Duodenal mucosa (tissue), 2 donors: Measurements from ENCODE around the gene SLC30A3.

Source experiments
- H3K27ac ChIP-seq: one replicate; pipeline ENCODE4 v1.7.0; 2013; ENCODE audit warnings: low read depth, low read length
- H3K27me3 ChIP-seq, 2 donors: one replicate each; pipeline ENCODE4 v1.7.0; 2013; ENCODE audit warnings: low read length in 2 of 2, control low read depth in 1 of 2; ENCODE audit not compliant: insufficient read depth in 2 of 2, control insufficient read depth in 1 of 2
- H3K36me3 ChIP-seq, 2 donors: one replicate each; pipeline ENCODE4 v1.7.0; 2013; ENCODE audit warnings: low read length in 2 of 2, control low read depth in 1 of 2; ENCODE audit not compliant: insufficient read depth in 2 of 2, control insufficient read depth in 1 of 2
- H3K4me1 ChIP-seq, 2 donors: one replicate each; pipeline ENCODE4 v1.7.0; 2013; ENCODE audit warnings: low read length in 2 of 2, control low read depth in 1 of 2; ENCODE audit not compliant: insufficient read depth in 2 of 2, control insufficient read depth in 1 of 2
- H3K4me3 ChIP-seq, 2 donors: one replicate each; pipeline ENCODE4 v1.7.0; 2013; ENCODE audit warnings: low read length in 2 of 2, low read depth in 1 of 2
- H3K9ac ChIP-seq, 2 donors: one replicate each; pipeline ENCODE4 v1.7.0; 2013; ENCODE audit warnings: low read length in 2 of 2, low read depth in 1 of 2
- H3K9me3 ChIP-seq, 2 donors: one replicate each; pipeline ENCODE4 v1.7.0; 2013; ENCODE audit warnings: low read length in 2 of 2, control low read depth in 1 of 2; ENCODE audit not compliant: control insufficient read depth in 1 of 2

The SLC30A3 gene

DNA sequence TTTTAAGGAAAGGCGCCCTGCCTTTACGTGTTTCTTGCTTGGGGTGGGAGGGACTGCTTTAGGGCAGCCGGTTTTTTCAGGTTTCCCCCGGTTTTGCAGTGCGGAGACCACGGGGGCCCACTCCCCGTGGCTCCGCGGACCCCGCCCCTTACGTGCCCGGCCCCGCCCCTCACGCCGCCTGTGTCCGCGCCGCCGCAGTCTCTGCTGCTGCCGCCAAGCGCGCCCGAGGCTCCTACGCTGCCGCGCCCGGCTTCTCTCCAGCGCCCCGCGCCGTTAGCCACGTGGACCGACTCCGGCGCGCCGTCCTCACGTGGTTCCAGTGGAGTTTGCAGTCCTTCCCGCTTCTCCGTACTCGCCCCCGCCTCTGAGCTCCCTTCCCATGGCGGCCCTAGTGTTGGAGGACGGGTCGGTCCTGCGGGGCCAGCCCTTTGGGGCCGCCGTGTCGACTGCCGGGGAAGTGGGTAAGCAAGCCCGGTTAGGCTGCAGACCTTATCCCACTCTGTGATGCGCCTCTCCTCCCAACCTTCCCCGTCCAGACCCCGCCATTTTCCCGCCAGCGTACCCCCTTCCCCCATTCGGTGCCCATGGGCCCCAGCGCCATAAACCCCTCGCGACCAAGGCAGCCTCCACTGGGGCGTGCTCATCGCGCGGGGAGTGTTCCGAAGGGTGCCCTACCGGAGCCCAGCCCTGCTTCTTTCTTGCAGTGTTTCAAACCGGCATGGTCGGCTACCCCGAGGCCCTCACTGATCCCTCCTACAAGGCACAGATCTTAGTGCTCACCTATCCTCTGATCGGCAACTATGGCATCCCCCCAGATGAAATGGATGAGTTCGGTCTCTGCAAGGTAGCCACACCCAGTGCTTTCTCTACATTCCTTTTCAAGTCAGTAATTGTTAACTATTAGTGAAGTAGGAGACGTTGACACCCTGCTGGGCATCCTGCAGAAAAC is 45.4 kb downstream of the SLC30A3 start, which contains the start of gene CAD:
Gene CAD (plus strand): TSS at position 197 of the 949 bp plus-strand sequence. CDS start 183 bp downstream, at position 380.
- Histone ChIP-seq H3K4me1 (peaks cover 26 to 31% of the 10 kb centered on the region in 2 donors), H3K9ac (peak within 1 kb of the TSS; percentile 45 to 83), H3K36me3 (peaks cover 7 to 26% of the 10 kb centered on the region in 2 donors), H3K9me3 (no peaks in the 10 kb centered on the region), H3K4me3 (peak within 1 kb of the TSS; percentile 72 to 93), H3K27ac (peak within 1 kb of the TSS; percentile 43), H3K27me3 (no peaks in the 10 kb centered on the region)

DNA sequence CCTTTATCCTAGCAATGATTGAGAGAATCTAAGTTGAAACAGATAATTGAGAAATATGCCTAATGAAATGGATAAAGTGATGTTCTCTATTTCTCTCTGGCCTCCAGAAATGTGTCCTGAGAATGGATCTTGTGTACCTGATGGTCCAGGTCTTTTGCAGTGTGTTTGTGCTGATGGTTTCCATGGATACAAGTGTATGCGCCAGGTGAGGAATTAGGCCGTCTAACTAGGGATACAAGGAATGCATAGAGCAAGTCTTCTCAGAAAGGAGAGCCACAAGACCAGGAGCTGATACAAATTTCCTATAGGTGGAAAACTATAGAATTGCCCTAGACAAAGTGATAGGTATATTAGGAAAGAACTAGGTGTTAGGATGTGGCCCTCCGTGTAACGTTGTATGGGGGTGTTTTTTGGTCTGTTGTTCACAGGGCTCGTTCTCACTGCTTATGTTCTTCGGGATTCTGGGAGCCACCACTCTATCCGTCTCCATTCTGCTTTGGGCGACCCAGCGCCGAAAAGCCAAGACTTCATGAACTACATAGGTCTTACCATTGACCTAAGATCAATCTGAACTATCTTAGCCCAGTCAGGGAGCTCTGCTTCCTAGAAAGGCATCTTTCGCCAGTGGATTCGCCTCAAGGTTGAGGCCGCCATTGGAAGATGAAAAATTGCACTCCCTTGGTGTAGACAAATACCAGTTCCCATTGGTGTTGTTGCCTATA is 46.3 kb downstream of the SLC30A3 start:
- peak overlapping the region; percentile 72 to 93 for H3K4me3 ChIP-seq
- H3K27ac ChIP-seq, result no peak overlapping the region
- H3K9ac ChIP-seq, result peak overlapping the region; percentile 45 to 72
- peaks cover 0 to 18% of the 10 kb centered on the region in 2 donors for H3K36me3 ChIP-seq
- H3K27me3 ChIP-seq, result no peaks in the 10 kb centered on the region
- no peaks in the 10 kb centered on the region for H3K9me3 ChIP-seq
- peaks cover 26 to 31% of the 10 kb centered on the region in 2 donors for H3K4me1 ChIP-seq

DNA sequence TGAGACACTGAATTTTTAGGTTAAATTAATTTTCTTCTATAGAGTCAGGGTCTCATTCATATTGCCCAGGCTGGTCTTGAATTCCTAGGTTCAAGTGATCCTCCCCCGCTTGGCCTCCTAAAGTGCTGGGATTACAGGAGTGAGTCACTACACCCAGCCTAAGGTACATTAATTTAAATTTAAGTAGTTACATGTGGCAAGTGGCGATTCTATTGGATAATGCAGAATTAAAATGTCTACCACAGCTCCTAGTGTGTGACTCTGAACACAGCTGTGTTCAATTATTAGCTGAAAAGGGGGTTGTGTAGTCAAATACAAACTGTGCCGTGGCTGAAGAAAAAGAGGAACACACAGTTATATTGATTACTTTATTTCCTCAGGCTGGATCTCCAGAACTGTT is 47.9 kb downstream of the SLC30A3 start:
- Histone ChIP-seq H3K4me1 (peaks cover 35 to 41% of the 10 kb centered on the region in 2 donors), H3K27me3 (no peaks in the 10 kb centered on the region), H3K9me3 (no peaks in the 10 kb centered on the region), H3K36me3 (peaks cover 0 to 11% of the 10 kb centered on the region in 2 donors), H3K9ac (no peak overlapping the region), H3K4me3 (no peak overlapping the region), H3K27ac (no peak overlapping the region)

DNA sequence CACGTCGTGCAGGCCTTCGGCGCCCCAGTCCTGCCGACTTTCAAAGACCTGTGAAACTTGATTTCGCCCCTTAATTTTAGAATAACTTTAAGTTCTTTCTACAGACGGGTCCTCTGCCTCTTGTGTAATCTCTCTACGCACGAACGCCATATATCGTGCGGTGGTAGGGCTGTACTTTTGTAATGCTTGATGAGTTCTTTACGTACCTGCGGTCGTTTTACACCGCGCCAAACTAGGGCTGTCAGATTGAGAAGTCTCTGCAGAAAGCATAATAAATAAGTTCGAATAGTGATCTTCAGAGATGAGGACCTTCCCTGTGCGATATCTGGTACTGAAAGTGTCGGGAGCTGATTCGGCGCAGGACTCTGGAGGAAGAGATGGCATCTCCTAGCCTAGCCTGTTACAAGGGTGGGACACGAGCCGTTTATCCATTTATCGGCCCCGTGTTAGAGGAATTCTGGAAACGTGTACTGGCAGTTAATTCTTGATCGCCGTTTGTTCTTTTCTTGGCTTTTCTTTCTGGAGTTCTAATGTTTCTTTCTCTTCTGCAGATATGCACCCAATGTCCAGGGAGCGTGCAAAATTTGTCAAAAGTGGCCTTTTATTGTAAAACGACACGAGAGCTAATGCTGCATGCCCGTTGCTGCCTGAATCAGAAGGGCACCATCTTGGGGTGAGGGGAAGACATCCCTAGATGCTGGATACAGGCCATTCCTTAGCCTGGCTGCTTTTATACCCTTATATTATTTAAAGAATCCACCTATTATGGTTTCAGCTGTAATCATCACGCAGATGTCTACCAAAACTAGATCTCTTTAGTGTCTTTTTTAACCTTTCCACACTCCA is 50.0 kb downstream of the SLC30A3 start:
- Histone ChIP-seq H3K4me3 (peak overlapping the region; percentile 82 to 95), H3K4me1 (peaks cover 30 to 37% of the 10 kb centered on the region in 2 donors), H3K36me3 (peaks cover 0 to 20% of the 10 kb centered on the region in 2 donors), H3K27ac (peak overlapping the region; percentile 96), H3K9ac (peak overlapping the region; percentile 94 to 99), H3K27me3 (no peaks in the 10 kb centered on the region), H3K9me3 (no peaks in the 10 kb centered on the region)

DNA sequence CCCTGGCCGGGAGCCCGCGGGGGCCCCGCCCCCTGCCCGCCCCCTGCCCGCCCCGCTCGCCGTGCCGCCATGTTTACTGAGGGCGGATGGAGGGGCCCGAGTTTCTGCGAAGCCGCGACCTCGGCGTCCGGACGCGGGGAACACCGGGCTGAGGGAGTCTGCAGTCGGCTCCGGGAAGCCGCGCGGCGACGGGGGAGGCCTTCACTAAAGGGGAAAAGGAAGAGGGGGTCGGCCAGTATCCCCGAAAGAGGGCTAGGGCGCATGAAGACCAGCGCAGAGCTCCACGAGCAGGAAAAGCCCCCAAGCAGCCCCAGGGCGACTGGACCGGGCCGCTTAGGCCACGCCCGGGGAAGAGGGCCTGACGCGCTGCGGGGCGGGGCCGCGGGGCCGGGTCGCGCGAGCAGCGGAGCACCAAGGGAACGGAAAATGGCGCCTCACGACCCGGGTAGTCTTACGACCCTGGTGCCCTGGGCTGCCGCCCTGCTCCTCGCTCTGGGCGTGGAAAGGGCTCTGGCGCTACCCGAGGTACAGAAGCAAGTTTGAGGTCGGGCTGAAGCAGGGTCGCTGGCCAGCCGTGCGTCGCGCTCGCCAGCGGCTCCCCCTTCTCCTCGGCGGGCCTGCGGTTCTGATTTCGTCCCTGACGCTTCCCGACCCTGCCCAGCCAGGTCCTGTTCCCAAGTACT is 50.8 kb downstream of the SLC30A3 start, which contains the start of the genes ATRAID and SLC5A6:
Gene ATRAID (plus strand): TSS at position 99 of the 683 bp plus-strand sequence. CDS start 328 bp downstream, at position 427.
Gene SLC5A6 (minus strand): TSS at position 326 of the 683 bp plus-strand sequence. CDS start 4,618 bp downstream, outside the sequence.
- Histone ChIP-seq H3K9me3 (no peaks in the 10 kb centered on the region), H3K4me3 (peak within 1 kb of the TSS; percentile 82 to 95), H3K36me3 (peaks cover 0 to 27% of the 10 kb centered on the region in 2 donors), H3K27me3 (no peaks in the 10 kb centered on the region), H3K4me1 (peaks cover 27 to 32% of the 10 kb centered on the region in 2 donors), H3K27ac (peak within 1 kb of the TSS; percentile 96), H3K9ac (peak within 1 kb of the TSS; percentile 94 to 99)

DNA sequence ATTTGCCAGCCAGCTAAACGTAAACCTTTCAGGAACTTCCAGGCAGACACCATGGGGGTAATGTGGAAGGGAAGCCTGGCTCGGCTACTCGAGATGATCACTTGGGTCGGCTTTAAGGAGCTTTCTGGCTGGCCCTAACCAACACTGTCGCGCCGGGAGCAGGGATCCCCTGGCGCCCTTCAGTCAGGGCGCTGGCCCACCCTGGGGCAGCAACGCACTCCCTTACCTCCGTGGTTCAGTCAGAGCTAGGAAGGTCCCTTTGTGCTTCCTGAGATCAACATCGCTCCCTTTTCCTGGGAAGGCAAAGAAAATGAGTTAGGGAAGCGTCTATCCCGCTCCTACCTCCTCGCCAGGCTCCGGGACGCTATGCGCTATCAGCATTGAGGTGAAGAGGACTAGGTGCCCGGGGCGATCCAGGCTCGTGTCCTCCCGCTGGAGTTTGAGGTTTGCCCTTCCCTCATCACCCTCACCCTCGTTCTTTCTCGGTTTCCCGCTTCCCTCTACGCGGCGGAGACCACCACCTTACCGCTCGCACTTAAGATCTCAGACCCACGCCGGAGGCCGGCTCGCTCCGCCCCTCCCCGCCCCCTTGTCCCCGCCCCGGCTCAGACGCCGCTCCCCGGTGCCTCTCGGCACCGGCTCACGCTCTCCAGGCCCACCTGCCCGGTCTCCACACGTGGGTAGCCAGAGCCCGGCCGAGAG is 51.5 kb downstream of the SLC30A3 start:
- Histone ChIP-seq H3K27me3 (no peaks in the 10 kb centered on the region), H3K9ac (peak overlapping the region; percentile 90 to 94), H3K4me3 (peak overlapping the region; percentile 82 to 95), H3K9me3 (no peaks in the 10 kb centered on the region), H3K27ac (no peak overlapping the region), H3K36me3 (peaks cover 6 to 34% of the 10 kb centered on the region in 2 donors), H3K4me1 (peaks cover 26 to 27% of the 10 kb centered on the region in 2 donors)

DNA sequence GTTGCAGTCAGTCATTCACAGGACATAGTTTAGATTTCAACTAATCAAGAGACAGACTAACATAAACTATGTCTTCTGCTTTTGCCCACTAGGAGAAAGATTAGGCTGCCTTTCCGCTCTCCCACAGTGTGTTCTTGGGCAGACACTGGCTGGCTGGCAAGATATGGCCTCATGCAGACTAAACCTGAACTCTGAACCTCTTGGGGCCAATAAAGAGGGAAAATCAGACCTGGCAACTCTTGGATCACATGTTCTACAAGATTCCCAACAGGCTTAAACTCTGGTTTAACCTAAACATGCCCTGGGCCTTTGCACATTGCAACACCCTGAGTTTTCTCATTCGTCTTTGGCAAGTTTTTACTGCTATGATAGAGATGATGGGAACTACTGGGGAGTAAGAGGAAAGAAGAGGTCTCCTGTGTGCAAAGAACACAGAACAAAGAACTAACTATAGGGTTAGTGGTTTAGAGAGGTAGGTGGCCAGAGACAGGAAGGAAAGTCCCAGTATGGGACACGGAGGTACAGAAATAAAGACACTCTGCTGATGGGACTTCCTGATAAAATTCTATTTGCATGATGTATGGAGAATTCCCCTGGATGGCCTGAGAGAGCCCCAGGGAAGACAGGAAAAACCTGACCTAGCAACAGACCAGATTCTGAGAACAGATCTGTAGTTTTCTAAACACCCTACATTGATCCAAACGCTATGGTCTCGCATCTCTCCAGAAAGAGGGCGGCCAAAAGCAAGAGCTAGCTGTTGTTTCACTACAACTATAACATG is 53.0 kb downstream of the SLC30A3 start:
- H3K9me3 ChIP-seq, result no peaks in the 10 kb centered on the region
- H3K4me1 ChIP-seq, result peaks cover 26 to 27% of the 10 kb centered on the region in 2 donors
- no peak overlapping the region for H3K9ac ChIP-seq
- H3K27ac ChIP-seq, result no peak overlapping the region
- no peaks in the 10 kb centered on the region for H3K27me3 ChIP-seq
- H3K4me3 ChIP-seq, result peak overlapping the region; percentile 1 to 21
- H3K36me3 ChIP-seq, result peaks cover 19 to 43% of the 10 kb centered on the region in 2 donors

DNA sequence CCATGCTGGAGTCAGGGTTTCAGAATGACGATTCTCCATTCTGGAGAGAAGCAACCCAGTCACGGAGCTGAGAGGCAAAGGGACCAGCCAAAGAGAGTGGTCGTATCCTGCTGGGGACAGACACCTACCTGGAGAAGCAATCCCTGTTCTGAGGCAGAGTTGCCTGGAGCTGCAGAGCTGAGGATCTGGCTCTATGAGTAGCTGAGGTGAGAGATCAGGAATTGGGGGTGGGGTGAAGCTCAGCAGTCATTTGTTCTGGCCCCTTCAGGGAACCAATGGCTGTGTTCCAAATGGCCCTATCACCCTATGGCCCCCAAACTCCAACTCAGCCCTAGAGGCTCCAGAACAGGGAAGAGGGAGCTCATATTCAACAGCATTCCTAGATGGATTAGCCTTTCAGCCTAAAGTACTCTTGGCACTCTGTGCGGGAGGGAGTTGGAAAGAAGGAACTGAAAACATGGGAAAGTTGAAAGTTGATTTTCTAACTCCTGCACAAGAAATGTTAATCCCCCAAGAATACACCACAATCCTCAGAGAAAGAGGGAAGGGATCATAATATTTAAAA is 54.3 kb downstream of the SLC30A3 start:
- H3K27me3 ChIP-seq, result no peaks in the 10 kb centered on the region
- H3K4me1 ChIP-seq, result peaks cover 26 to 27% of the 10 kb centered on the region in 2 donors
- peaks cover 20 to 55% of the 10 kb centered on the region in 2 donors for H3K36me3 ChIP-seq
- H3K9ac ChIP-seq, result no peak overlapping the region
- no peaks in the 10 kb centered on the region for H3K9me3 ChIP-seq
- no peak overlapping the region for H3K27ac ChIP-seq
- no peak overlapping the region for H3K4me3 ChIP-seq
